NCI-H510A treated with DMSO at 0.1 percent for 48 hours (cell line): ENCODE results near the gene TMEM150B.
A peak's percentile ranks its signal among the peaks of the same experiment; 100 is the strongest.
"Not testable (repeated sequence)": the region's sequence is repeated elsewhere in the genome, so short reads cannot be mapped to it uniquely, and the experiment has no call there.

ENCODE experiments used
- DNase-seq: peaks from one replicate; lab custom pipeline; 2025; lab: John Stamatoyannopoulos, UW

Gene TMEM150B

GRCh38 chr19:55339105-55339888 lies 14.2 kb upstream of the TMEM150B start, which contains the start of gene KMT5C:
Gene KMT5C (plus strand): TSS chr19:55339876. CDS start chr19:55341937, 2,061 bp downstream.
- DNase-seq: peak; percentile 99

GRCh38 chr19:55336101-55336500 lies 11.0 kb upstream of the TMEM150B start:
- no peak for DNase-seq

- DNase-seq: no peak
Observed at GRCh38 chr19:55333870-55334269, 8.7 kb upstream of the TMEM150B start.

GRCh38 chr19:55329791-55330190 lies 4.7 kb upstream of the TMEM150B start:
- DNase-seq: not testable (repeated sequence)

GRCh38 chr19:55328774-55329318 lies 3.7 kb upstream of the TMEM150B start:
- not testable (repeated sequence) for DNase-seq

GRCh38 chr19:55324662-55325061 lies 479 bp downstream of the TMEM150B start:
- DNase-seq: no peak

GRCh38 chr19:55322204-55322885 lies 2.8 kb downstream of the TMEM150B start:
- DNase-seq: no peak

GRCh38 chr19:55321466-55322137 lies 3.5 kb downstream of the TMEM150B start:
- no peak for DNase-seq

- no peak for DNase-seq
Observed at GRCh38 chr19:55320844-55321419, 4.2 kb downstream of the TMEM150B start.

GRCh38 chr19:55319785-55320184 lies 5.4 kb downstream of the TMEM150B start:
- peak; percentile 38 for DNase-seq

- DNase-seq: no peak
Observed at GRCh38 chr19:55316646-55317045, 8.5 kb downstream of the TMEM150B start.

- DNase-seq: no peak
Observed at GRCh38 chr19:55315956-55316525, 9.1 kb downstream of the TMEM150B start.

- no peak for DNase-seq
Observed at GRCh38 chr19:55314396-55314795, 10.7 kb downstream of the TMEM150B start.

- DNase-seq: no peak
Observed at GRCh38 chr19:55312621-55313512, 12.3 kb downstream of the TMEM150B start.

GRCh38 chr19:55311797-55312196 lies 13.3 kb downstream of the TMEM150B start:
- no peak for DNase-seq

GRCh38 chr19:55311397-55311796 lies 13.7 kb downstream of the TMEM150B start:
- DNase-seq: no peak

- DNase-seq: no peak
Observed at GRCh38 chr19:55310498-55310897, 14.6 kb downstream of the TMEM150B start.

GRCh38 chr19:55309448-55309847 lies 15.7 kb downstream of the TMEM150B start:
- DNase-seq: no peak

- no peak for DNase-seq
Observed at GRCh38 chr19:55308281-55308680, 16.9 kb downstream of the TMEM150B start.

GRCh38 chr19:55306712-55307111 lies 18.4 kb downstream of the TMEM150B start:
- no peak for DNase-seq
